ENCODE measurements around the gene NIPBL.

Gene NIPBL

GRCh38 chr5:36932056-36932455 lies 55.5 kb downstream of the NIPBL start:
- TF ChIP-seq CTCF (IDR thresholded peaks at IDR 0.05; ENCODE audit: insufficient read depth, low read length, poor library complexity, severe bottlenecking) = no peak
- no peak for TF ChIP-seq EZH2phosphoT487 (conservative IDR thresholded peaks at IDR 0.05; ENCODE audit: low read length)
- H3K9me3 ChIP-seq (ENCODE audit: insufficient read depth, low read length) = no peaks in the 10 kb centered on the region
- H3K4me2 ChIP-seq (ENCODE audit: low read depth, low read length, poor library complexity, severe bottlenecking) = no peak overlapping the region
- H3K4me3 ChIP-seq (ENCODE audit: insufficient read depth, low read length, poor library complexity, severe bottlenecking) = no peak overlapping the region
- H3K27me3 ChIP-seq (ENCODE audit: low read length) = no peaks in the 10 kb centered on the region
- no peaks in the 10 kb centered on the region for H3K9me2 ChIP-seq (replicated peaks; ENCODE audit: insufficient read depth, low read length)
- no peaks in the 10 kb centered on the region for H3F3A ChIP-seq (ENCODE audit: insufficient read depth)
- no peak overlapping the region for H3K9ac ChIP-seq (ENCODE audit: low read length)
- H3K79me2 ChIP-seq (ENCODE audit: insufficient read depth, low read length) = peaks cover 100% of the 10 kb centered on the region
- peaks cover 67% of the 10 kb centered on the region for H4K20me1 ChIP-seq (ENCODE audit: low read depth, low read length)
- H2AFZ ChIP-seq (ENCODE audit: low read depth, low read length, severe bottlenecking) = no peak overlapping the region
- H3K27ac ChIP-seq (ENCODE audit: low read depth, low read length) = no peak overlapping the region
- no peaks in the 10 kb centered on the region for H3K36me3 ChIP-seq (ENCODE audit: low read length)

GRCh38 chr5:36932699-36933098 lies 56.1 kb downstream of the NIPBL start:
- Histone ChIP-seq H3K27me3 (ENCODE audit: low read length) (no peaks in the 10 kb centered on the region), H3K36me3 (ENCODE audit: low read length) (no peaks in the 10 kb centered on the region), H3K27ac (ENCODE audit: low read depth, low read length) (no peak overlapping the region), H3F3A (ENCODE audit: insufficient read depth) (no peaks in the 10 kb centered on the region), H3K9me2 (replicated peaks; ENCODE audit: insufficient read depth, low read length) (no peaks in the 10 kb centered on the region), H3K4me2 (ENCODE audit: low read depth, low read length, poor library complexity, severe bottlenecking) (no peak overlapping the region), H3K9me3 (ENCODE audit: insufficient read depth, low read length) (no peaks in the 10 kb centered on the region), H3K79me2 (ENCODE audit: insufficient read depth, low read length) (peaks cover 100% of the 10 kb centered on the region), H2AFZ (ENCODE audit: low read depth, low read length, severe bottlenecking) (no peak overlapping the region), H3K4me3 (ENCODE audit: insufficient read depth, low read length, poor library complexity, severe bottlenecking) (no peak overlapping the region), H4K20me1 (ENCODE audit: low read depth, low read length) (peaks cover 64% of the 10 kb centered on the region), H3K9ac (ENCODE audit: low read length) (no peak overlapping the region)
- no peak for TF ChIP-seq EZH2phosphoT487 (conservative IDR thresholded peaks at IDR 0.05; ENCODE audit: low read length)
- no peak for TF ChIP-seq CTCF (IDR thresholded peaks at IDR 0.05; ENCODE audit: insufficient read depth, low read length, poor library complexity, severe bottlenecking)

DNA sequence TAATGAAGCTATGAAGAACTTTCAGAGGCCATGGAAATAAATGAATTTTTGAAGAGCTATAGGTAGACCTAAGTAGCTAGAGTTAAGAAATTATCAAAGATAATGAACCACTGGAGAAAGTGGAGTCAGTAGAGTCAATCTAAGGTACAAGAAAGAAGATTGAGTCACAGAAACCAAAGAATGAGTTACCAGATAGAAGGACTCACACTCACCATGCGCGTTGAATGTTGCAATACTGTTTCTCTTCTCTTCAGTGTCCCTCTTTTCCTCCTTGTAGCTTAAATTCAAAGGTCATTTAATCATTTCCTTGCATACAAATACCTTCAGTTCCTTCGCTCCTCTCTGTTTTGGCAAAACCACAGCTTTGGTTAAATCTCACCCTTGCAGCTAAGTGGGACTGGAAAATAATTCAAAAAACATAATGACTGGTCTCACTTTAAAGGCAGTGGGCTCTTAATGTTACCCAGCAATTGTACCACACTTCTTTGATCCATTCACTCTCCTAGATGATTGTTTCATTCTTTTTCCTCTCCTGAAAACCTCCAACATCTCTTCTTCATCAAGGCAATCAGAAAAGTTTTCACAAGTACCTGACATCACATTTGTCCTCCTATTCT lies 58.3 kb downstream of the NIPBL start:
- Histone ChIP-seq H3F3A (ENCODE audit: insufficient read depth) (no peaks in the 10 kb centered on the region), H3K9me2 (replicated peaks; ENCODE audit: insufficient read depth, low read length) (no peaks in the 10 kb centered on the region), H3K4me3 (ENCODE audit: insufficient read depth, low read length, poor library complexity, severe bottlenecking) (no peak overlapping the region), H3K79me2 (ENCODE audit: insufficient read depth, low read length) (peaks cover 100% of the 10 kb centered on the region), H3K9me3 (ENCODE audit: insufficient read depth, low read length) (no peaks in the 10 kb centered on the region), H3K9ac (ENCODE audit: low read length) (no peak overlapping the region), H4K20me1 (ENCODE audit: low read depth, low read length) (peaks cover 50% of the 10 kb centered on the region), H3K27ac (ENCODE audit: low read depth, low read length) (no peak overlapping the region), H2AFZ (ENCODE audit: low read depth, low read length, severe bottlenecking) (no peak overlapping the region), H3K4me2 (ENCODE audit: low read depth, low read length, poor library complexity, severe bottlenecking) (no peak overlapping the region), H3K27me3 (ENCODE audit: low read length) (no peaks in the 10 kb centered on the region), H3K36me3 (ENCODE audit: low read length) (no peaks in the 10 kb centered on the region)
- TF ChIP-seq CTCF (IDR thresholded peaks at IDR 0.05; ENCODE audit: insufficient read depth, low read length, poor library complexity, severe bottlenecking) (no peak), EZH2phosphoT487 (conservative IDR thresholded peaks at IDR 0.05; ENCODE audit: low read length) (no peak)

All from SU-DHL-6 (cell line).